ENCODE results near the gene MRC2. TPM values are rescaled to one million over a fixed set of nuclear protein-coding genes. Genes with fewer than 3 reads are reported as not detected.
A peak's percentile ranks its signal among the peaks of the same experiment; 100 is the strongest.

Gene MRC2
- total RNA-seq, 2 donors from 2014 or later: 7.0 to 22.1 TPM

GRCh38 chr17:62705778-62706597, 78.5 kb downstream of the MRC2 start:
- ATAC-seq (peak; percentile 34), DNase-seq (peak in 1 of 4 donors; percentile 35)
- intact Hi-C loops (cut with DNase I): loop anchor here (10.0 kb wide), 1 partner anchor 699 kb away; no protein-coding TSS in a partner anchor
- Histone ChIP-seq H3K27me3 (no peaks in the 10 kb centered on the region), H3K4me1 (peaks cover 29% of the 10 kb centered on the region), H3K36me3 (replicated peaks in 1 of 2; ENCODE audit: insufficient read depth in 1 of 2, low read depth in 2 of 2) (no peaks in the 10 kb centered on the region), H3K4me3 (no peak overlapping the region), H3K27ac (peak overlapping the region in 3 of 4 donors; percentile 9 to 61 (median 57)), H3K9me3 (no peaks in the 10 kb centered on the region)
- 25 to 36% methylated on average over 9 to 14 of the region's 14 CpGs for WGBS, 2 donors
- TF ChIP-seq CTCF (IDR thresholded peaks at IDR 0.05) (no peak), POLR2A (IDR thresholded peaks at IDR 0.05) (no peak)

- no peak overlapping the region for H3K4me3 ChIP-seq
Observed at GRCh38 chr17:62706598-62707424, 79.3 kb downstream of the MRC2 start.

GRCh38 chr17:62707425-62707739, 79.9 kb downstream of the MRC2 start:
- Histone ChIP-seq H3K27me3 (no peaks in the 10 kb centered on the region), H3K36me3 (replicated peaks in 1 of 2; ENCODE audit: insufficient read depth in 1 of 2, low read depth in 2 of 2) (no peaks in the 10 kb centered on the region), H3K4me1 (peaks cover 29% of the 10 kb centered on the region), H3K27ac (no peak overlapping the region), H3K9me3 (no peaks in the 10 kb centered on the region), H3K4me3 (no peak overlapping the region)
- no peak for TF ChIP-seq CTCF (IDR thresholded peaks at IDR 0.05)
- no peak for TF ChIP-seq POLR2A (IDR thresholded peaks at IDR 0.05)
- ATAC-seq (no peak), DNase-seq (no peak)
- intact Hi-C loops (cut with DNase I): loop anchor here (10.0 kb wide), 1 partner anchor 697 kb away; no protein-coding TSS in a partner anchor
- 85 to 87% methylated on average over 8 to 9 of the region's 9 CpGs for WGBS, 2 donors

More at GRCh38 chr17:62706598-62707424, 79.3 kb downstream of the MRC2 start:
- no peak for TF ChIP-seq POLR2A (IDR thresholded peaks at IDR 0.05)
- no peak for TF ChIP-seq CTCF (IDR thresholded peaks at IDR 0.05)
- Histone ChIP-seq H3K27me3 (no peaks in the 10 kb centered on the region), H3K27ac (peak overlapping the region in 1 of 4 donors; percentile 61), H3K9me3 (no peaks in the 10 kb centered on the region), H3K36me3 (replicated peaks in 1 of 2; ENCODE audit: insufficient read depth in 1 of 2, low read depth in 2 of 2) (no peaks in the 10 kb centered on the region), H3K4me1 (peaks cover 29% of the 10 kb centered on the region)
- intact Hi-C loops (cut with DNase I): loop anchor here (10.0 kb wide), 1 partner anchor 698 kb away; no protein-coding TSS in a partner anchor
- ATAC-seq (no peak), DNase-seq (no peak)
- WGBS, 2 donors: 67 to 71% methylated on average over 20 of the region's 20 CpGs

GRCh38 chr17:62708587-62708986, 81.1 kb downstream of the MRC2 start:
- DNase-seq (no peak), ATAC-seq (no peak)
- no peak overlapping the region for H3K4me3 ChIP-seq
- peaks cover 25% of the 10 kb centered on the region for H3K4me1 ChIP-seq
- 49 to 60% methylated on average over 2 of the region's 2 CpGs for WGBS, 2 donors
- H3K27me3 ChIP-seq: no peaks in the 10 kb centered on the region
- TF ChIP-seq POLR2A (IDR thresholded peaks at IDR 0.05) (no peak), CTCF (IDR thresholded peaks at IDR 0.05) (no peak)
- intact Hi-C loops (cut with DNase I): loop anchor here (10.0 kb wide), 1 partner anchor 696 kb away; no protein-coding TSS in a partner anchor
- H3K36me3 ChIP-seq (replicated peaks in 1 of 2; ENCODE audit: insufficient read depth in 1 of 2, low read depth in 2 of 2): no peaks in the 10 kb centered on the region
- H3K9me3 ChIP-seq: no peaks in the 10 kb centered on the region
- H3K27ac ChIP-seq: no peak overlapping the region
